HEK293 (cell line): ENCODE data around the gene PHGDH.
A peak's percentile ranks its signal among the peaks of the same experiment; 100 is the strongest.

Experiments
- GLIS1 ChIP-seq: fragments of 450-650 bp; formaldehyde crosslinking; IDR thresholded peaks from 2 replicates; pipeline ENCODE4 v1.5.1; 2016; ENCODE audit warnings: missing biosample characterization, missing genetic modification characterization
- GLIS2 ChIP-seq: fragments of 450-650 bp; formaldehyde crosslinking; IDR thresholded peaks from 2 replicates; pipeline ENCODE4 v1.5.1; 2016; ENCODE audit warnings: missing biosample characterization, missing genetic modification characterization
- HIC1 ChIP-seq: fragments of 450-650 bp; formaldehyde crosslinking; IDR thresholded peaks from 2 replicates; pipeline ENCODE4 v1.5.1; 2016; ENCODE audit warnings: missing biosample characterization, missing genetic modification characterization
- HOXC10 ChIP-seq: sonication (generic); formaldehyde crosslinking; IDR thresholded peaks from 2 replicates; pipeline ENCODE4 v1.8.1; 2023; ENCODE audit warnings: mild to moderate bottlenecking, missing genetic modification reagents
- KLF10 ChIP-seq: fragments of 450-650 bp; IDR thresholded peaks from 2 replicates; pipeline ENCODE4 v1.5.1; 2018; ENCODE audit warnings: missing biosample characterization, mild to moderate bottlenecking, missing genetic modification characterization
- MEIS1 ChIP-seq: sonication (generic); formaldehyde crosslinking; IDR thresholded peaks from 2 replicates; pipeline ENCODE4 v1.8.1; 2022; ENCODE audit warnings: missing genetic modification reagents, mild to moderate bottlenecking, borderline replicate concordance
- MYNN ChIP-seq: fragments of 450-650 bp; formaldehyde crosslinking; IDR thresholded peaks from 2 replicates; pipeline ENCODE4 v1.5.1; 2016; ENCODE audit warnings: missing biosample characterization, missing genetic modification characterization, borderline replicate concordance
- WT1 ChIP-seq: fragments of 450-650 bp; formaldehyde crosslinking; IDR thresholded peaks from 2 replicates; pipeline ENCODE4 v1.5.1; 2016; ENCODE audit warnings: missing biosample characterization, missing genetic modification characterization
- ZBTB7A ChIP-seq: fragments of 450-650 bp; formaldehyde crosslinking; IDR thresholded peaks from 2 replicates; pipeline ENCODE4 v1.5.1; 2016; ENCODE audit warnings: low read depth, missing biosample characterization, missing genetic modification characterization
- ZFP69B ChIP-seq: fragments of 450-650 bp; formaldehyde crosslinking; IDR thresholded peaks from 2 replicates; pipeline ENCODE4 v1.5.1; 2016; ENCODE audit warnings: missing biosample characterization, missing genetic modification characterization
- ZNF169 ChIP-seq: fragments of 450-650 bp; formaldehyde crosslinking; IDR thresholded peaks from 2 replicates; pipeline ENCODE4 v1.5.1; 2016; ENCODE audit warnings: missing biosample characterization, missing genetic modification characterization
- ZNF311 ChIP-seq: fragments of 450-650 bp; formaldehyde crosslinking; IDR thresholded peaks from 2 replicates; pipeline ENCODE4 v1.5.1; 2017; ENCODE audit warnings: missing biosample characterization, missing genetic modification characterization, borderline replicate concordance
- ZNF341 ChIP-seq: fragments of 450-650 bp; formaldehyde crosslinking; IDR thresholded peaks from 2 replicates; pipeline ENCODE4; 2016; ENCODE audit warnings: low read depth, missing biosample characterization, missing genetic modification characterization
- ZNF350 ChIP-seq: fragments of 450-650 bp; formaldehyde crosslinking; IDR thresholded peaks from 2 replicates; pipeline ENCODE4 v1.5.0; 2017; ENCODE audit warnings: missing biosample characterization, mild to moderate bottlenecking, missing genetic modification characterization
- ZNF37A ChIP-seq: fragments of 450-650 bp; IDR thresholded peaks from 2 replicates; pipeline ENCODE4 v1.5.1; 2018; ENCODE audit warnings: missing biosample characterization, missing genetic modification characterization
- ZNF416 ChIP-seq: fragments of 450-650 bp; formaldehyde crosslinking; IDR thresholded peaks from 2 replicates; pipeline ENCODE4 v1.5.1; 2016; ENCODE audit warnings: missing biosample characterization, missing genetic modification characterization
- ZNF488 ChIP-seq: fragments of 450-650 bp; formaldehyde crosslinking; IDR thresholded peaks from 2 replicates; pipeline ENCODE4 v1.5.1; 2016; ENCODE audit warnings: missing biosample characterization, missing genetic modification characterization
- ZNF514 ChIP-seq: fragments of 450-650 bp; formaldehyde crosslinking; IDR thresholded peaks from 2 replicates; pipeline ENCODE4 v1.5.1; 2016; ENCODE audit warnings: missing biosample characterization, missing genetic modification characterization
- ZNF518A ChIP-seq: fragments of 450-650 bp; formaldehyde crosslinking; conservative IDR thresholded peaks from 2 replicates; pipeline ENCODE4 v1.5.1; 2016; ENCODE audit warnings: low read depth, missing biosample characterization, missing genetic modification characterization
- ZNF530 ChIP-seq: fragments of 450-650 bp; formaldehyde crosslinking; IDR thresholded peaks from 2 replicates; pipeline ENCODE4 v1.5.1; 2016; ENCODE audit warnings: low read depth, missing biosample characterization, missing genetic modification characterization
- ZNF558 ChIP-seq: fragments of 450-650 bp; formaldehyde crosslinking; IDR thresholded peaks from 2 replicates; pipeline ENCODE4 v1.5.1; 2016; ENCODE audit warnings: missing biosample characterization, missing genetic modification characterization
- ZNF600 ChIP-seq: fragments of 450-650 bp; formaldehyde crosslinking; IDR thresholded peaks from 2 replicates; pipeline ENCODE4 v1.5.1; 2016; ENCODE audit warnings: missing biosample characterization, missing genetic modification characterization
- ZNF626 ChIP-seq: fragments of 450-650 bp; sonication (Bioruptor Pico); formaldehyde crosslinking; IDR thresholded peaks from 2 replicates; pipeline ENCODE4 v1.5.1; 2018; ENCODE audit warnings: missing biosample characterization, missing genetic modification characterization, inconsistent platforms
- ZNF837 ChIP-seq: fragments of 450-650 bp; formaldehyde crosslinking; IDR thresholded peaks from 2 replicates; pipeline ENCODE4 v1.5.1; 2016; ENCODE audit warnings: missing biosample characterization, missing genetic modification characterization
- ZSCAN30 ChIP-seq: fragments of 450-650 bp; IDR thresholded peaks from 2 replicates; pipeline ENCODE4 v1.5.1; 2018; ENCODE audit warnings: missing biosample characterization, mild to moderate bottlenecking, missing genetic modification characterization, moderate library complexity
- TF ChIP-seq, protein P1 (sequence below): fragments of 450-650 bp; formaldehyde crosslinking; IDR thresholded peaks from 2 replicates; pipeline ENCODE4 v1.5.1; 2017; ENCODE audit warnings: missing biosample characterization, missing genetic modification characterization
- TF ChIP-seq, protein P2 (sequence below): IDR thresholded peaks from 2 replicates; pipeline ENCODE4 v1.6.1; 2011; ENCODE audit warnings: mild to moderate bottlenecking, low read depth, low read length, borderline replicate concordance
- TF ChIP-seq, protein P3 (sequence below): fragments of 450-650 bp; formaldehyde crosslinking; IDR thresholded peaks from 2 replicates; pipeline ENCODE4 v1.5.1; 2017; ENCODE audit warnings: missing biosample characterization, missing genetic modification characterization

Gene PHGDH

GRCh38 chr1:119712342-119713038 lies 756 bp downstream of the PHGDH start (continued):
- TF ChIP-seq, protein P1, sequence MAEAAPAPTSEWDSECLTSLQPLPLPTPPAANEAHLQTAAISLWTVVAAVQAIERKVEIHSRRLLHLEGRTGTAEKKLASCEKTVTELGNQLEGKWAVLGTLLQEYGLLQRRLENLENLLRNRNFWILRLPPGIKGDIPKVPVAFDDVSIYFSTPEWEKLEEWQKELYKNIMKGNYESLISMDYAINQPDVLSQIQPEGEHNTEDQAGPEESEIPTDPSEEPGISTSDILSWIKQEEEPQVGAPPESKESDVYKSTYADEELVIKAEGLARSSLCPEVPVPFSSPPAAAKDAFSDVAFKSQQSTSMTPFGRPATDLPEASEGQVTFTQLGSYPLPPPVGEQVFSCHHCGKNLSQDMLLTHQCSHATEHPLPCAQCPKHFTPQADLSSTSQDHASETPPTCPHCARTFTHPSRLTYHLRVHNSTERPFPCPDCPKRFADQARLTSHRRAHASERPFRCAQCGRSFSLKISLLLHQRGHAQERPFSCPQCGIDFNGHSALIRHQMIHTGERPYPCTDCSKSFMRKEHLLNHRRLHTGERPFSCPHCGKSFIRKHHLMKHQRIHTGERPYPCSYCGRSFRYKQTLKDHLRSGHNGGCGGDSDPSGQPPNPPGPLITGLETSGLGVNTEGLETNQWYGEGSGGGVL (tag by site-specific recombination) = peak; percentile 91
- TF ChIP-seq ZNF626 (tag by site-specific recombination) (no peak), HIC1 (tag by site-specific recombination) (peak; percentile 87), ZNF518A (tag by site-specific recombination) (0 out of 2 replicates have a peak, but pooled peaks have one; percentile 13), ZNF37A (tag by site-specific recombination) (no peak), ZNF558 (tag by site-specific recombination) (no peak; the same call in 1 of the 2 replicates), ZNF350 (no peak), ZNF837 (tag by site-specific recombination) (no peak), ZNF169 (tag by site-specific recombination) (no peak), ZNF488 (tag by site-specific recombination) (no peak), ZNF341 (tag by site-specific recombination) (0 out of 2 replicates have a peak, but pooled peaks have one; percentile 26), GLIS1 (tag by site-specific recombination) (peak; percentile 40; the same call in 1 of the 2 replicates), MEIS1 (no peak), ZNF416 (tag by site-specific recombination) (no peak), ZBTB7A (tag by site-specific recombination) (no peak), KLF10 (tag by site-specific recombination) (peak; percentile 44; the same call in 1 of the 2 replicates), ZSCAN30 (tag by site-specific recombination) (peak; percentile 100), HOXC10 (CRISPR knock-in tag) (no peak), GLIS2 (tag by site-specific recombination) (peak; percentile 66), ZNF514 (no peak), ZNF311 (no peak), ZNF600 (peak; percentile 80), WT1 (tag by site-specific recombination) (peak; percentile 87), MYNN (tag by site-specific recombination) (no peak), ZNF530 (tag by site-specific recombination) (no peak), ZFP69B (tag by site-specific recombination) (peak; percentile 58; the same call in 1 of the 2 replicates)
- TF ChIP-seq, protein P2, sequence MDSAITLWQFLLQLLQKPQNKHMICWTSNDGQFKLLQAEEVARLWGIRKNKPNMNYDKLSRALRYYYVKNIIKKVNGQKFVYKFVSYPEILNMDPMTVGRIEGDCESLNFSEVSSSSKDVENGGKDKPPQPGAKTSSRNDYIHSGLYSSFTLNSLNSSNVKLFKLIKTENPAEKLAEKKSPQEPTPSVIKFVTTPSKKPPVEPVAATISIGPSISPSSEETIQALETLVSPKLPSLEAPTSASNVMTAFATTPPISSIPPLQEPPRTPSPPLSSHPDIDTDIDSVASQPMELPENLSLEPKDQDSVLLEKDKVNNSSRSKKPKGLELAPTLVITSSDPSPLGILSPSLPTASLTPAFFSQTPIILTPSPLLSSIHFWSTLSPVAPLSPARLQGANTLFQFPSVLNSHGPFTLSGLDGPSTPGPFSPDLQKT = no peak
- TF ChIP-seq, protein P3, sequence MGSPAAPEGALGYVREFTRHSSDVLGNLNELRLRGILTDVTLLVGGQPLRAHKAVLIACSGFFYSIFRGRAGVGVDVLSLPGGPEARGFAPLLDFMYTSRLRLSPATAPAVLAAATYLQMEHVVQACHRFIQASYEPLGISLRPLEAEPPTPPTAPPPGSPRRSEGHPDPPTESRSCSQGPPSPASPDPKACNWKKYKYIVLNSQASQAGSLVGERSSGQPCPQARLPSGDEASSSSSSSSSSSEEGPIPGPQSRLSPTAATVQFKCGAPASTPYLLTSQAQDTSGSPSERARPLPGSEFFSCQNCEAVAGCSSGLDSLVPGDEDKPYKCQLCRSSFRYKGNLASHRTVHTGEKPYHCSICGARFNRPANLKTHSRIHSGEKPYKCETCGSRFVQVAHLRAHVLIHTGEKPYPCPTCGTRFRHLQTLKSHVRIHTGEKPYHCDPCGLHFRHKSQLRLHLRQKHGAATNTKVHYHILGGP (tag by site-specific recombination) = no peak
